ENCODE measurements around the gene MRPL37. TPM values are rescaled to one million over a fixed set of nuclear protein-coding genes. Genes with fewer than 3 reads are reported as not detected.

Gene MRPL37
- polyA plus RNA-seq, 1 of the 3 experiments (the other 2 are of a cell fraction), result 11.3 TPM

DNA sequence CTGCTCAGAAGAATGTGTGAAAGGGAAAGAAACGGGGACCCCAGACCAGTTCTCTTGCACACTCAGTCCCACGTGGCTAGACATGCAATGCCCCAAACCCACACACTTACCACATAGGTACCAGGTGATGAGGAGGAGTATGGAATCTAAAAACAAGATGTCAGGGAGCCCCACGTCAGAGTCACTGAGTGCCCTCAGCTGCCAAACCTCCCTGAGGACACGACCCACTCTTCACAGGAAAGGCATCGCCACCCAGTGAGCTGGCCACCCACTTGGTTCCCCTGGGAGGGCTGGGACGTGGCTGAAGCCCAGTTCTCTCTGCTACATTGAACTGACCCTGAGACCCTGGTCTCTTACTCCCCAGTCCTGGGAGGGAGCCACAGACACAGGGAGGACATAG lies 41.4 kb downstream of the MRPL37 start:
- no peak overlapping the region for H3K4me3 ChIP-seq (ENCODE audit: low read depth in 2 of 2, low read length in 1 of 2)

More for the DNA sequence above, 41.4 kb downstream of the MRPL37 start:
- Histone ChIP-seq H2AFZ (ENCODE audit: low read depth) (no peak overlapping the region), H3K9me3 (no peaks in the 10 kb centered on the region), H3K9ac (no peak overlapping the region), H3K9me2 (no peaks in the 10 kb centered on the region), H3K79me2 (ENCODE audit: insufficient read depth) (no peaks in the 10 kb centered on the region), H3K36me3 (replicated peaks in 1 of 2; ENCODE audit: control insufficient read depth in 1 of 2, insufficient read depth in 2 of 2, low read length in 1 of 2) (peaks cover 7 to 34% of the 10 kb centered on the region in 2 experiments), H3K27ac (ENCODE audit: low read depth in 2 of 2, low read length in 1 of 2) (no peak overlapping the region; a peak in 1 of 4 replicates), H3K27me3 (ENCODE audit: insufficient read depth) (no peaks in the 10 kb centered on the region), H4K20me1 (ENCODE audit: insufficient read depth) (no peaks in the 10 kb centered on the region), H3K4me2 (no peak overlapping the region), H3F3A (replicated peaks; ENCODE audit: insufficient read depth) (no peaks in the 10 kb centered on the region), H3K4me1 (ENCODE audit: control insufficient read depth in 1 of 2, insufficient read depth in 2 of 2, low read depth in 1 of 2, low read length in 1 of 2) (peaks cover 0 to 24% of the 10 kb centered on the region in 2 experiments; a peak in 1 of 4 replicates)
- TF ChIP-seq GABPA (IDR thresholded peaks at IDR 0.05; ENCODE audit: low read depth) (no peak), PBX3 (IDR thresholded peaks at IDR 0.05) (no peak), CHD2 (IDR thresholded peaks at IDR 0.05; ENCODE audit: low read length, partially characterized antibody) (no peak), RCOR1 (IDR thresholded peaks at IDR 0.05; ENCODE audit: low read length) (no peak), REST (IDR thresholded peaks at IDR 0.05; ENCODE audit: low read depth, low read length) (no peak), RFX5 (IDR thresholded peaks at IDR 0.05; ENCODE audit: low read length) (no peak), MEF2A (IDR thresholded peaks at IDR 0.05; ENCODE audit: borderline replicate concordance, low read depth) (no peak), MXI1 (IDR thresholded peaks at IDR 0.05; ENCODE audit: low read depth, low read length) (no peak), RXRA (IDR thresholded peaks at IDR 0.05; ENCODE audit: borderline replicate concordance, low read depth) (no peak), SMC3 (IDR thresholded peaks at IDR 0.05; ENCODE audit: low read depth, low read length) (no peak), CTCF (IDR thresholded peaks at IDR 0.05) (no peak), EP300 (IDR thresholded peaks at IDR 0.05; ENCODE audit: borderline replicate concordance in 1 of 2, low read depth in 1 of 2, low read length in 1 of 2) (no peak), ELF1 (IDR thresholded peaks at IDR 0.05) (no peak)
- TF ChIP-seq, protein P1, sequence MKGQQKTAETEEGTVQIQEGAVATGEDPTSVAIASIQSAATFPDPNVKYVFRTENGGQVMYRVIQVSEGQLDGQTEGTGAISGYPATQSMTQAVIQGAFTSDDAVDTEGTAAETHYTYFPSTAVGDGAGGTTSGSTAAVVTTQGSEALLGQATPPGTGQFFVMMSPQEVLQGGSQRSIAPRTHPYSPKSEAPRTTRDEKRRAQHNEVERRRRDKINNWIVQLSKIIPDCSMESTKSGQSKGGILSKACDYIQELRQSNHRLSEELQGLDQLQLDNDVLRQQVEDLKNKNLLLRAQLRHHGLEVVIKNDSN (IDR thresholded peaks at IDR 0.05; ENCODE audit: borderline replicate concordance, low read depth), result no peak
- WGBS (ENCODE audit: low lambda C conversion rate), result 89% methylated on average over 6 of the region's 6 CpGs
- CTCF ChIA-PET, result no interaction called here
- POLR2A ChIA-PET, result no interaction called here
- DNase-seq, result no peak

Data from SK-N-SH (cell line).